ENCODE results near the gene C2orf80. TPM values are rescaled to one million over a fixed set of nuclear protein-coding genes. Genes with fewer than 3 reads are reported as not detected.

The C2orf80 gene
- polyA plus RNA-seq, 1 donor from 2014 or later, result 71.5 TPM

GRCh38 chr2:208175840-208176153 is 14.0 kb downstream of the C2orf80 start:
- no peak overlapping the region for H3K4me2 ChIP-seq (ENCODE audit: low read length)
- no peak overlapping the region for H2AFZ ChIP-seq (ENCODE audit: low read depth, low read length)
- H3K36me3 ChIP-seq (ENCODE audit: insufficient read depth, low read length), result no peaks in the 10 kb centered on the region
- no peak overlapping the region for H3K4me3 ChIP-seq (ENCODE audit: low read length)
- H3K9ac ChIP-seq (ENCODE audit: low read length), result no peak overlapping the region
- no peaks in the 10 kb centered on the region for H3K9me3 ChIP-seq (ENCODE audit: low read length)
- H4K20me1 ChIP-seq (ENCODE audit: insufficient read depth), result no peaks in the 10 kb centered on the region
- TF ChIP-seq EP300 (conservative IDR thresholded peaks at IDR 0.05; ENCODE audit: poor library complexity, severe bottlenecking) (no peak), RAD21 (conservative IDR thresholded peaks at IDR 0.05) (no peak), POLR2AphosphoS5 (IDR thresholded peaks at IDR 0.05) (no peak), EZH2 (IDR thresholded peaks at IDR 0.05; ENCODE audit: borderline replicate concordance, insufficient read depth, low read length, poor library complexity, severe bottlenecking) (no peak), MXI1 (conservative IDR thresholded peaks at IDR 0.05; ENCODE audit: poor library complexity, severe bottlenecking) (no peak), TAF1 (IDR thresholded peaks at IDR 0.05; ENCODE audit: low read depth) (no peak), CTCF (IDR thresholded peaks at IDR 0.05; ENCODE audit: poor library complexity, severe bottlenecking) (no peak), SMC3 (conservative IDR thresholded peaks at IDR 0.05; ENCODE audit: poor library complexity) (no peak)
- TF ChIP-seq, protein P1, sequence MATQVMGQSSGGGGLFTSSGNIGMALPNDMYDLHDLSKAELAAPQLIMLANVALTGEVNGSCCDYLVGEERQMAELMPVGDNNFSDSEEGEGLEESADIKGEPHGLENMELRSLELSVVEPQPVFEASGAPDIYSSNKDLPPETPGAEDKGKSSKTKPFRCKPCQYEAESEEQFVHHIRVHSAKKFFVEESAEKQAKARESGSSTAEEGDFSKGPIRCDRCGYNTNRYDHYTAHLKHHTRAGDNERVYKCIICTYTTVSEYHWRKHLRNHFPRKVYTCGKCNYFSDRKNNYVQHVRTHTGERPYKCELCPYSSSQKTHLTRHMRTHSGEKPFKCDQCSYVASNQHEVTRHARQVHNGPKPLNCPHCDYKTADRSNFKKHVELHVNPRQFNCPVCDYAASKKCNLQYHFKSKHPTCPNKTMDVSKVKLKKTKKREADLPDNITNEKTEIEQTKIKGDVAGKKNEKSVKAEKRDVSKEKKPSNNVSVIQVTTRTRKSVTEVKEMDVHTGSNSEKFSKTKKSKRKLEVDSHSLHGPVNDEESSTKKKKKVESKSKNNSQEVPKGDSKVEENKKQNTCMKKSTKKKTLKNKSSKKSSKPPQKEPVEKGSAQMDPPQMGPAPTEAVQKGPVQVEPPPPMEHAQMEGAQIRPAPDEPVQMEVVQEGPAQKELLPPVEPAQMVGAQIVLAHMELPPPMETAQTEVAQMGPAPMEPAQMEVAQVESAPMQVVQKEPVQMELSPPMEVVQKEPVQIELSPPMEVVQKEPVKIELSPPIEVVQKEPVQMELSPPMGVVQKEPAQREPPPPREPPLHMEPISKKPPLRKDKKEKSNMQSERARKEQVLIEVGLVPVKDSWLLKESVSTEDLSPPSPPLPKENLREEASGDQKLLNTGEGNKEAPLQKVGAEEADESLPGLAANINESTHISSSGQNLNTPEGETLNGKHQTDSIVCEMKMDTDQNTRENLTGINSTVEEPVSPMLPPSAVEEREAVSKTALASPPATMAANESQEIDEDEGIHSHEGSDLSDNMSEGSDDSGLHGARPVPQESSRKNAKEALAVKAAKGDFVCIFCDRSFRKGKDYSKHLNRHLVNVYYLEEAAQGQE (IDR thresholded peaks at IDR 0.05; ENCODE audit: borderline replicate concordance), result no peak
- no peaks in the 10 kb centered on the region for H3K9me2 ChIP-seq (ENCODE audit: insufficient read depth, low read length)
- no peaks in the 10 kb centered on the region for H3K27me3 ChIP-seq (ENCODE audit: insufficient read depth, low read depth, low read length)
- H3K79me2 ChIP-seq (replicated peaks; ENCODE audit: insufficient read depth, low read length), result no peaks in the 10 kb centered on the region
- no peaks in the 10 kb centered on the region for H3F3A ChIP-seq (ENCODE audit: insufficient read depth, low read length, poor library complexity, severe bottlenecking)
- no peak overlapping the region for H3K27ac ChIP-seq (ENCODE audit: low read length)

DNA sequence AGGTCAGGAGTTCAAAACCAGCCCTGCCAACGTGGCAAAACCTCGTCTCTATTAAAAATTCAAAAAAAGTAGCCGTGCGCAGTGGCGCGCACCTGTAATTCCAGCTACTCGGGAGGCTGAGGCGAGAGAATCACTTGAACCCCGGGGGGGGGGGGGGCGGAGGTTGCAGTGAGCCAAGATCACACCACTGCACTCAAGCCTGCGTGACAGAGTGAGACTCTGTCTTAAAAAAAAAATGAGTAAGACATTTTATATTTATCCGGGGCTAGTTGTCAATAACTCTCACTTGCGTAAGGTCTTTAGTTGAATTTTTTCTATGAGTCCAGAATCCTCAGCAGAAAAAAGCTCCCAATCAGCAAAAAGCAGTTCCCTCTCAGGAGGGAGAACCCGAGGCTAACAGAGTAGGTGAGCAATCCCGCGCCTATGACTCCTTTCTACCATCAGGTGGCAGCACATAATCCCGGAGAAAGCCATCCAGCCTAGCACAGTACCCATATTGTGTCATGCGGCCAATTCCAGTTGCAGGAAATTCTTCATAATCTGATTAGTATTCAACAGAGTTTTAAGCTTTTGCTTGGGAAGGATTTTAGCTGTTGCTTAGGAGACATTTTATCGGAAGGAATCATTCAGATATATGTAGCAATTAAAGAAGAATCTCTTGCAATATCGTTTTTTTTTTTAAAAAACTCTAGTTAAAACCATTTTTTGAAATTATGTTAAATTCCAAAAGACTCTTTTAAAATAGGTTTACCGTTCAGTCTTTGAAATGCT is 14.6 kb downstream of the C2orf80 start:
- H2AFZ ChIP-seq (ENCODE audit: low read depth, low read length), result no peak overlapping the region
- H3K9me3 ChIP-seq (ENCODE audit: low read length), result no peaks in the 10 kb centered on the region
- no peak overlapping the region for H3K4me2 ChIP-seq (ENCODE audit: low read length)
- no peaks in the 10 kb centered on the region for H3K79me2 ChIP-seq (replicated peaks; ENCODE audit: insufficient read depth, low read length)
- H3F3A ChIP-seq (ENCODE audit: insufficient read depth, low read length, poor library complexity, severe bottlenecking), result no peaks in the 10 kb centered on the region
- H3K9me2 ChIP-seq (ENCODE audit: insufficient read depth, low read length), result no peaks in the 10 kb centered on the region
- H3K4me3 ChIP-seq (ENCODE audit: low read length), result no peak overlapping the region
- H3K27ac ChIP-seq (ENCODE audit: low read length), result no peak overlapping the region
- H3K9ac ChIP-seq (ENCODE audit: low read length), result no peak overlapping the region
- H3K27me3 ChIP-seq (ENCODE audit: insufficient read depth, low read depth, low read length), result no peaks in the 10 kb centered on the region
- H3K36me3 ChIP-seq (ENCODE audit: insufficient read depth, low read length), result no peaks in the 10 kb centered on the region
- no peaks in the 10 kb centered on the region for H4K20me1 ChIP-seq (ENCODE audit: insufficient read depth)
- TF ChIP-seq POLR2AphosphoS5 (IDR thresholded peaks at IDR 0.05) (no peak), EZH2 (IDR thresholded peaks at IDR 0.05; ENCODE audit: borderline replicate concordance, insufficient read depth, low read length, poor library complexity, severe bottlenecking) (no peak), CTCF (IDR thresholded peaks at IDR 0.05; ENCODE audit: poor library complexity, severe bottlenecking) (peak; percentile 91), RAD21 (conservative IDR thresholded peaks at IDR 0.05) (peak; percentile 89), TAF1 (IDR thresholded peaks at IDR 0.05; ENCODE audit: low read depth) (no peak), SMC3 (conservative IDR thresholded peaks at IDR 0.05; ENCODE audit: poor library complexity) (peak; percentile 91), MXI1 (conservative IDR thresholded peaks at IDR 0.05; ENCODE audit: poor library complexity, severe bottlenecking) (no peak)

Measured in neural cell (in vitro differentiated cells).